AG04449 (cell line): ENCODE data around the gene AGAP2.
A peak's percentile ranks its signal among the peaks of the same experiment; 100 is the strongest.

ENCODE experiments used
- CTCF ChIA-PET: fragments of 350-600 bp; formaldehyde crosslinking; extraction: SDS; loops from one replicate; lab custom pipeline; 2021; ENCODE audit warnings: antibody characterized with exemption; lab: Yijun Ruan, JAX
- POLR2A ChIA-PET: fragments of 400-600, 350-600 bp; formaldehyde crosslinking; extraction: SDS; loops from one replicate; lab custom pipeline; 2020; ENCODE audit warnings: antibody characterized with exemption, inconsistent platforms; lab: Yijun Ruan, JAX
- DNase-seq: peaks from one replicate; pipeline ENCODE4 v3.0.0-alpha.2; 2010; ENCODE audit warnings: low read depth, low spot score
- H3K4me3 ChIP-seq: 2 replicates; pipeline ENCODE4 v1.5.1; 2011; ENCODE audit warnings: low read depth, mild to moderate bottlenecking, control low read depth, low read length
- CTCF ChIP-seq: IDR thresholded peaks from one replicate; pipeline ENCODE4 v1.5.1; 2011; ENCODE audit warnings: mild to moderate bottlenecking, moderate library complexity, low read length, control low read depth, inconsistent platforms; ENCODE audit not compliant: insufficient read depth; ENCODE audit errors: missing control alignments

The AGAP2 gene

GRCh38 chr12:57752668-57753000, 14.1 kb upstream of the AGAP2 start:
- H3K4me3 ChIP-seq = peak overlapping the region; percentile 53
- ChIA-PET CTCF (interaction anchor here (1.0 kb wide), 1 partner anchor 8 kb away, joined by 3 read pairs; no protein-coding TSS in a partner anchor), POLR2A (interaction anchor here (0.8 to 1.0 kb wide), 3 partner anchors 19 to 141 kb away, joined by 3 to 4 read pairs (median 3); partner anchors contain the start of genes EEF1AKMT3 and METTL1)
- no peak for DNase-seq
- TF ChIP-seq CTCF = no peak

GRCh38 chr12:57751788-57752667, 13.5 kb upstream of the AGAP2 start, which contains the start of gene CDK4:
Gene CDK4, minus strand, starts transcription at chr12:57752310. Its CDS starts 593 bp downstream, at chr12:57751717.
- peak within 1 kb of the TSS; percentile 84 for H3K4me3 ChIP-seq
- POLR2A ChIA-PET = interaction anchor here (0.8 to 1.0 kb wide), 3 partner anchors 20 to 142 kb away, joined by 3 to 4 read pairs (median 3); partner anchors contain the start of genes EEF1AKMT3 and METTL1
- DNase-seq = peak; percentile 96
- TF ChIP-seq CTCF = no peak
- CTCF ChIA-PET = interaction anchor here (0.6 to 1.0 kb wide), 2 partner anchors 9 to 31 kb away, joined by 3 read pairs; partner anchors contain the start of gene TSFM

GRCh38 chr12:57751432-57751787, 12.9 kb upstream of the AGAP2 start:
- no peak for TF ChIP-seq CTCF
- ChIA-PET CTCF (interaction anchor here (1.4 kb wide), 1 partner anchor 8 kb away, joined by 5 read pairs; no protein-coding TSS in a partner anchor), POLR2A (no interaction called here)
- peak overlapping the region; percentile 84 for H3K4me3 ChIP-seq
- DNase-seq = no peak

GRCh38 chr12:57750561-57751431, 12.3 kb upstream of the AGAP2 start:
- ChIA-PET CTCF (interaction anchor here (1.0 to 1.4 kb wide), 2 partner anchors 9 to 14 kb away, joined by 3 to 5 read pairs; no protein-coding TSS in a partner anchor), POLR2A (no interaction called here)
- no peak for TF ChIP-seq CTCF
- peak overlapping the region; percentile 84 for H3K4me3 ChIP-seq
- DNase-seq = no peak

- CTCF ChIA-PET = interaction anchor here (1.5 to 2.4 kb wide), 2 partner anchors 8 to 23 kb away, joined by 3 to 6 read pairs; no protein-coding TSS in a partner anchor
- DNase-seq = no peak
- TF ChIP-seq CTCF = no peak
- no peak overlapping the region for H3K4me3 ChIP-seq
- POLR2A ChIA-PET = interaction anchor here (0.7 kb wide), 1 partner anchor 24 kb away, joined by 3 read pairs; no protein-coding TSS in a partner anchor
Measured at GRCh38 chr12:57749061-57749460, 10.5 kb upstream of the AGAP2 start.
